ENCODE measurements around the gene COG5.

DNA sequence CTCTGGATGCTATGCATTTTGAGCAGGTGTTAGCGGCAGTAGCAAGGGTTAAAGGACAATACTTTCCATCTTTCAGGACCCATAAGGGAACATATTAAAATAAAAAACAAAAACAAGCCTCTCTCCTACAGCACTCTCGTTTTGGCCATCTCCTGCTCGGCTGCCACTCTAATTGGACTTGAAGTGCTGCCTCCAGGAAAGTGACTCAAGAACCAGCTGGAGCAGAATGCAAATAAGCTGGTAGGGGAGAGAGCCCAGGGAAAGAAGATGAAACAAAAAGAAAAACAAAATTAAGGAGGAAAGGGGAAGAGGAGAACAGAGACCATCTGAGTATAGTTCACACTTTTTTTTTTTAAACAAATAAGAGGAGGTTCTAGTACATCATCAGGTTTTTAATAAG lies 329.3 kb downstream of the COG5 start:
- TF ChIP-seq, protein P1, sequence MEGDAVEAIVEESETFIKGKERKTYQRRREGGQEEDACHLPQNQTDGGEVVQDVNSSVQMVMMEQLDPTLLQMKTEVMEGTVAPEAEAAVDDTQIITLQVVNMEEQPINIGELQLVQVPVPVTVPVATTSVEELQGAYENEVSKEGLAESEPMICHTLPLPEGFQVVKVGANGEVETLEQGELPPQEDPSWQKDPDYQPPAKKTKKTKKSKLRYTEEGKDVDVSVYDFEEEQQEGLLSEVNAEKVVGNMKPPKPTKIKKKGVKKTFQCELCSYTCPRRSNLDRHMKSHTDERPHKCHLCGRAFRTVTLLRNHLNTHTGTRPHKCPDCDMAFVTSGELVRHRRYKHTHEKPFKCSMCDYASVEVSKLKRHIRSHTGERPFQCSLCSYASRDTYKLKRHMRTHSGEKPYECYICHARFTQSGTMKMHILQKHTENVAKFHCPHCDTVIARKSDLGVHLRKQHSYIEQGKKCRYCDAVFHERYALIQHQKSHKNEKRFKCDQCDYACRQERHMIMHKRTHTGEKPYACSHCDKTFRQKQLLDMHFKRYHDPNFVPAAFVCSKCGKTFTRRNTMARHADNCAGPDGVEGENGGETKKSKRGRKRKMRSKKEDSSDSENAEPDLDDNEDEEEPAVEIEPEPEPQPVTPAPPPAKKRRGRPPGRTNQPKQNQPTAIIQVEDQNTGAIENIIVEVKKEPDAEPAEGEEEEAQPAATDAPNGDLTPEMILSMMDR (IDR thresholded peaks at IDR 0.05): no peak
- TF ChIP-seq POLR2A (IDR thresholded peaks at IDR 0.05): no peak

All from adrenal gland (tissue), 5 donors.